ENCODE results near the gene KREMEN1. TPM values are rescaled to one million over a fixed set of nuclear protein-coding genes. Genes with fewer than 3 reads are reported as not detected.

Gene KREMEN1
- total RNA-seq, 2 donors from 2014 or later: 39.7 to 44.7 TPM

GRCh38 chr22:29194184-29194583 lies 121.3 kb downstream of the KREMEN1 start:
- no peak for TF ChIP-seq CTCF (IDR thresholded peaks at IDR 0.05)
- no peaks in the 10 kb centered on the region for H3K4me1 ChIP-seq
- H3K9me3 ChIP-seq: no peaks in the 10 kb centered on the region
- H3K27ac ChIP-seq: no peak overlapping the region
- no peak for DNase-seq (ENCODE audit: low spot score)
- no peak overlapping the region for H3K4me3 ChIP-seq
- no peaks in the 10 kb centered on the region for H3K27me3 ChIP-seq
- no peaks in the 10 kb centered on the region for H3K36me3 ChIP-seq

- DNase-seq (ENCODE audit: low spot score): no peak
- no peak overlapping the region for H3K27ac ChIP-seq
- H3K4me1 ChIP-seq: no peaks in the 10 kb centered on the region
- H3K27me3 ChIP-seq: no peaks in the 10 kb centered on the region
- no peak overlapping the region for H3K4me3 ChIP-seq
- H3K36me3 ChIP-seq: no peaks in the 10 kb centered on the region
- no peaks in the 10 kb centered on the region for H3K9me3 ChIP-seq
- no peak for TF ChIP-seq CTCF (IDR thresholded peaks at IDR 0.05)
Observed at GRCh38 chr22:29195118-29195963, 122.5 kb downstream of the KREMEN1 start.

GRCh38 chr22:29195964-29196666 lies 123.3 kb downstream of the KREMEN1 start:
- no peak overlapping the region for H3K4me3 ChIP-seq
- DNase-seq (ENCODE audit: low spot score): no peak
- no peaks in the 10 kb centered on the region for H3K9me3 ChIP-seq
- H3K27me3 ChIP-seq: no peaks in the 10 kb centered on the region
- H3K27ac ChIP-seq: no peak overlapping the region
- TF ChIP-seq CTCF (IDR thresholded peaks at IDR 0.05): no peak
- H3K36me3 ChIP-seq: no peaks in the 10 kb centered on the region
- H3K4me1 ChIP-seq: no peaks in the 10 kb centered on the region

GRCh38 chr22:29197096-29197495 lies 124.3 kb downstream of the KREMEN1 start:
- H3K9me3 ChIP-seq: no peaks in the 10 kb centered on the region
- no peak overlapping the region for H3K27ac ChIP-seq
- no peak for DNase-seq (ENCODE audit: low spot score)
- no peak overlapping the region for H3K4me3 ChIP-seq
- TF ChIP-seq CTCF (IDR thresholded peaks at IDR 0.05): no peak
- no peaks in the 10 kb centered on the region for H3K36me3 ChIP-seq
- H3K4me1 ChIP-seq: peaks cover 0 to 6% of the 10 kb centered on the region in 2 donors
- no peaks in the 10 kb centered on the region for H3K27me3 ChIP-seq

- DNase-seq (ENCODE audit: low spot score): no peak
- no peak for TF ChIP-seq CTCF (IDR thresholded peaks at IDR 0.05)
- Histone ChIP-seq H3K4me1 (peaks cover 0 to 15% of the 10 kb centered on the region in 2 donors), H3K9me3 (no peaks in the 10 kb centered on the region), H3K27me3 (no peaks in the 10 kb centered on the region), H3K36me3 (no peaks in the 10 kb centered on the region), H3K27ac (no peak overlapping the region), H3K4me3 (no peak overlapping the region)
Observed at GRCh38 chr22:29198240-29198639, 125.4 kb downstream of the KREMEN1 start.

Data from right atrium auricular region (tissue), 2 donors.